GM18861 (cell line): ENCODE data around the gene CNOT10.
A peak's percentile ranks its signal among the peaks of the same experiment; 100 is the strongest.
"Not testable (repeated sequence)": the region's sequence is repeated elsewhere in the genome, so short reads cannot be mapped to it uniquely, and the experiment has no call there.

Source experiments
- ATAC-seq: cut with Tn5 transposase; IDR thresholded peaks from one replicate; pipeline ENCODE4 v1.9.1; 2021; ENCODE audit not compliant: unreplicated experiment

Gene CNOT10

GRCh38 chr3:32757618-32758374 lies 72.8 kb downstream of the CNOT10 start:
- ATAC-seq: no peak

- no peak for ATAC-seq
Measured at GRCh38 chr3:32758375-32758753, 73.4 kb downstream of the CNOT10 start.

- no peak for ATAC-seq
Measured at GRCh38 chr3:32759342-32759741, 74.4 kb downstream of the CNOT10 start.

- ATAC-seq: no peak
Measured at GRCh38 chr3:32764481-32764880, 79.5 kb downstream of the CNOT10 start.

GRCh38 chr3:32778389-32778788 lies 93.4 kb downstream of the CNOT10 start:
- no peak for ATAC-seq

GRCh38 chr3:32780071-32780734 lies 95.2 kb downstream of the CNOT10 start:
- no peak for ATAC-seq

- ATAC-seq: peak; percentile 22
Measured at GRCh38 chr3:32780735-32781210, 95.8 kb downstream of the CNOT10 start.

GRCh38 chr3:32781211-32781968 lies 96.4 kb downstream of the CNOT10 start:
- ATAC-seq: peak; percentile 97

- not testable (repeated sequence) for ATAC-seq
Measured at GRCh38 chr3:32781969-32782270, 96.9 kb downstream of the CNOT10 start.

GRCh38 chr3:32782407-32782806 lies 97.4 kb downstream of the CNOT10 start:
- no peak for ATAC-seq

- ATAC-seq: no peak
Measured at GRCh38 chr3:32791833-32792232, 106.8 kb downstream of the CNOT10 start.

- ATAC-seq: no peak
Measured at GRCh38 chr3:32794487-32795308, 109.7 kb downstream of the CNOT10 start.

- ATAC-seq: not testable (repeated sequence)
Measured at GRCh38 chr3:32796384-32796950, 111.5 kb downstream of the CNOT10 start.

GRCh38 chr3:32797776-32798175 lies 112.8 kb downstream of the CNOT10 start:
- ATAC-seq: no peak

- not testable (repeated sequence) for ATAC-seq
Measured at GRCh38 chr3:32801440-32801839, 116.5 kb downstream of the CNOT10 start.

GRCh38 chr3:32813180-32813579 lies 128.2 kb downstream of the CNOT10 start:
- peak; percentile 92 for ATAC-seq

GRCh38 chr3:32814361-32814760 lies 129.4 kb downstream of the CNOT10 start:
- ATAC-seq: no peak

GRCh38 chr3:32815841-32816438 lies 131.0 kb downstream of the CNOT10 start:
- ATAC-seq: no peak

- ATAC-seq: no peak
Measured at GRCh38 chr3:32816439-32817256, 131.7 kb downstream of the CNOT10 start.

- no peak for ATAC-seq
Measured at GRCh38 chr3:32817257-32817557, 132.2 kb downstream of the CNOT10 start.
